ENCODE data around the gene EIF5. TPM values are rescaled to one million over a fixed set of nuclear protein-coding genes. Genes with fewer than 3 reads are reported as not detected.

EIF5 gene
- total and polyA plus RNA-seq, 3 donors from 2014 or later, result 308 to 366 (median 309) TPM

DNA sequence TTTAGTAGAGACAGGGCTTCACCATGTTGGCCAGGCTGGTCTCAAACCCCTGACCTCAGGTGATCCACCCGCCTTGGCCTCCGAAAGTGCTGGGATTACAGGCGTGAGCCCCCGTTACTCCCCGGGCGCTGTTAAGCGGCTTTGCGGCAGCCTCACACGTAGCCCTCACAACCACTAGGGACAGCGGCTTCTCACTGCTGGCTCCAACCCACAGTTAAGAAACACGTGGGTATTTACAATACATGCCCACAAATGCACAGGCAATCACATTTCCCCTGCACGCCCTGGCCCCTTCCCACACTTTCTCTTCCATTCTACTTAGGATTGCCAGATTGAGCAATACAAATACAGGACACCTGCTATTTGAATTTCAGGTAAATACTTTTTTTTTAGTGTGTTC lies 37.0 kb upstream of the EIF5 start:
- Histone ChIP-seq H3K9me3 (no peaks in the 10 kb centered on the region), H3K27me3 (no peaks in the 10 kb centered on the region), H3K4me3 (no peak overlapping the region), H3K27ac (no peak overlapping the region), H3K4me1 (no peaks in the 10 kb centered on the region), H3K36me3 (ENCODE audit: low read depth, missing control alignments) (no peaks in the 10 kb centered on the region)
- no peak for TF ChIP-seq POLR2A (IDR thresholded peaks at IDR 0.05)
- intact Hi-C loops (cut with DNase I; ENCODE audit: low total_unique reads), result loop anchor here (10.0 kb wide), 1 partner anchor 192 kb away; no protein-coding TSS in a partner anchor
- DNase-seq, result no peak
- 78 to 85% methylated on average over 11 to 12 of the region's 12 CpGs for WGBS, 2 donors

DNA sequence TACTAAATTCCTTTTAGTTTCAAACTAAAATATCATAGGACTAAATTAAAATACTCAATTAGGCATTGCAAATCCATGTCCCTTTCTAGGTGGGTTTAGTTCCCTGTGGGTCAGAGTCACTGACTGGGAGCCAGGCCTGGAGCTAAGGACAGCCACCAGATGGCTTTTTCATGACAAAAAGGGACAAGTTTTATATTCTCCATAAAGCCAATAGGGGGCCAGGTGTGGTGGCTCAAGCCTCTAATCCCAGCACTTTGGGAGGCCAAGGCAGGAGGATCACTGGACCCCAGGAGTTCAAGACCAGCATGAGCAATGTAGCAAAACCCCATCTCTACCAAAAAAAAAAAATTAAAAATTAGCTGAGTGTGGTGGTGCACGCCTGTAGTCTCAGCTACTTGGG lies 35.4 kb upstream of the EIF5 start:
- H3K27me3 ChIP-seq, result no peaks in the 10 kb centered on the region
- DNase-seq, result no peak
- no peaks in the 10 kb centered on the region for H3K36me3 ChIP-seq (ENCODE audit: low read depth, missing control alignments)
- intact Hi-C loops (cut with DNase I; ENCODE audit: low total_unique reads), result loop anchor here (10.0 kb wide), 1 partner anchor 194 kb away; no protein-coding TSS in a partner anchor
- no peaks in the 10 kb centered on the region for H3K4me1 ChIP-seq
- H3K9me3 ChIP-seq, result no peaks in the 10 kb centered on the region
- no peak for TF ChIP-seq POLR2A (IDR thresholded peaks at IDR 0.05)
- TF ChIP-seq, protein P1, sequence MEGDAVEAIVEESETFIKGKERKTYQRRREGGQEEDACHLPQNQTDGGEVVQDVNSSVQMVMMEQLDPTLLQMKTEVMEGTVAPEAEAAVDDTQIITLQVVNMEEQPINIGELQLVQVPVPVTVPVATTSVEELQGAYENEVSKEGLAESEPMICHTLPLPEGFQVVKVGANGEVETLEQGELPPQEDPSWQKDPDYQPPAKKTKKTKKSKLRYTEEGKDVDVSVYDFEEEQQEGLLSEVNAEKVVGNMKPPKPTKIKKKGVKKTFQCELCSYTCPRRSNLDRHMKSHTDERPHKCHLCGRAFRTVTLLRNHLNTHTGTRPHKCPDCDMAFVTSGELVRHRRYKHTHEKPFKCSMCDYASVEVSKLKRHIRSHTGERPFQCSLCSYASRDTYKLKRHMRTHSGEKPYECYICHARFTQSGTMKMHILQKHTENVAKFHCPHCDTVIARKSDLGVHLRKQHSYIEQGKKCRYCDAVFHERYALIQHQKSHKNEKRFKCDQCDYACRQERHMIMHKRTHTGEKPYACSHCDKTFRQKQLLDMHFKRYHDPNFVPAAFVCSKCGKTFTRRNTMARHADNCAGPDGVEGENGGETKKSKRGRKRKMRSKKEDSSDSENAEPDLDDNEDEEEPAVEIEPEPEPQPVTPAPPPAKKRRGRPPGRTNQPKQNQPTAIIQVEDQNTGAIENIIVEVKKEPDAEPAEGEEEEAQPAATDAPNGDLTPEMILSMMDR (IDR thresholded peaks at IDR 0.05), result no peak
- H3K27ac ChIP-seq, result no peak overlapping the region
- whole genome bisulfite sequencing, 2 donors, result 95 to 96% methylated on average over 1 of the region's 1 CpG
- H3K4me3 ChIP-seq, result no peak overlapping the region

DNA sequence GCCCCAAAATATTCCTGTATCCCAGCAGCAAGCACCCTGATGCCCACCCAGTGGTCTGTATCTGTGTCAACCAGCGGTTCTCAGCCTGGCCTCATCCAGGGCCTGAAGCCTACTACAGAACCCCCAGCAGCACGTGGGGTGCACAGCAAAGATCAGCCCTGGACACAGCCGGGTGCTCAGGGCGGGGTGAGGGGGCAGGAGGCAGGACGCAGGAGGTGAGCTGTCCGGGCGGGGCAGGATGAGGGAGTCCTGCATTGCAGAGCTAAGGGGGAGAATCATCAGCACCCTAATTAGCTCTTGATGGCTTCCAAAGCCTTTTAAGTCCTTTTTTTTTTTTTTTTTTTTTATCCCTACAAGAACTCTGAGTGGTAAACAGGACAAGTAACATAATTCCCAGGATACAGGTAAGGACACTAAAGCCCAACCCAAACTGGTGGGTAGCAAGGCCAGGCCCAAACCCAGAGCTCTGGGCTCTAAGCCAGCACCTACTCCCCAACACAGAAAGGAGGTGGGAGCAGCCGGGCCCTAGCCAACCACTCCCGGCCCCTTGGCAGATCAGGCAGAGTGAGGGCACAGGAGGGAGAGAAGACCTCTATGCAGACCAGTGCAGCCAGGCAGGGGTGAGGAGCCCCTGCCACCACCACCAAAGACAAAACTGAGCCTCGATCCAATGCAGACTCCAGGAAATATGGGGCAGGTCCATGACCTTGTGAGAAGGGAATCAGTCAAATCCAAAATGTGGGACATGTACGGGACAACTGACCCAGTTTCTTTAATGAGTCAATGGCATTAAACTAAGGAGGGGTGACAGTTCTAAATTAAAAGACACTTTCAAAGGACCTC lies 32.3 kb upstream of the EIF5 start:
- H3K27ac ChIP-seq, result no peak overlapping the region
- DNase-seq, result no peak
- no peaks in the 10 kb centered on the region for H3K9me3 ChIP-seq
- no peak overlapping the region for H3K4me3 ChIP-seq
- no peak for TF ChIP-seq POLR2A (IDR thresholded peaks at IDR 0.05)
- TF ChIP-seq, protein P1 (IDR thresholded peaks at IDR 0.05), result no peak
- H3K36me3 ChIP-seq (ENCODE audit: low read depth, missing control alignments), result no peaks in the 10 kb centered on the region
- intact Hi-C loops (cut with DNase I; ENCODE audit: low total_unique reads), result no loop called here
- 82 to 85% methylated on average over 11 of the region's 11 CpGs for WGBS, 2 donors
- H3K27me3 ChIP-seq, result no peaks in the 10 kb centered on the region
- H3K4me1 ChIP-seq, result no peaks in the 10 kb centered on the region

DNA sequence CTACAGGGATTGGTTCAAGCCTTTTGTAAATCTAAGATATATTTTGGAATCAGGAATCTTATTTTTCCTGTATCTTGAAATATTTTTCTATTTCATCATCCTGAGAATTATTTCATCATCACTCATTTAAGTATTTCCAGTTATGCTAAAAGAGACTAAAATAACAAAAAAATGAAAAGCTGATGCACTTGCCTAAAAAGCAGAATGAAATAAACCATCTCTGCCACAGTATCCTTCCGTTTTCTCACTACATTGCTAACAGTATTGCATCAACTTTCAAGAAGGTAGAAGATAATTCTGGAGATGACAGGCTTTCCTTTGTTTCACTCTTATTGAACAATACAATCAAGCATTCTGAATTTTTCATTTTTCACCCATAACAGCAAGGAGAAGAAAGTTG lies 31.1 kb upstream of the EIF5 start:
- DNase-seq, result no peak
- intact Hi-C loops (cut with DNase I; ENCODE audit: low total_unique reads), result no loop called here
- H3K36me3 ChIP-seq (ENCODE audit: low read depth, missing control alignments), result no peaks in the 10 kb centered on the region
- TF ChIP-seq, protein P1 (IDR thresholded peaks at IDR 0.05), result no peak
- no peak for TF ChIP-seq POLR2A (IDR thresholded peaks at IDR 0.05)
- H3K4me1 ChIP-seq, result no peaks in the 10 kb centered on the region
- no peak overlapping the region for H3K4me3 ChIP-seq
- no peaks in the 10 kb centered on the region for H3K9me3 ChIP-seq
- no peaks in the 10 kb centered on the region for H3K27me3 ChIP-seq
- H3K27ac ChIP-seq, result no peak overlapping the region
- WGBS, 2 donors, result 91 to 92% methylated on average over 1 of the region's 1 CpG

DNA sequence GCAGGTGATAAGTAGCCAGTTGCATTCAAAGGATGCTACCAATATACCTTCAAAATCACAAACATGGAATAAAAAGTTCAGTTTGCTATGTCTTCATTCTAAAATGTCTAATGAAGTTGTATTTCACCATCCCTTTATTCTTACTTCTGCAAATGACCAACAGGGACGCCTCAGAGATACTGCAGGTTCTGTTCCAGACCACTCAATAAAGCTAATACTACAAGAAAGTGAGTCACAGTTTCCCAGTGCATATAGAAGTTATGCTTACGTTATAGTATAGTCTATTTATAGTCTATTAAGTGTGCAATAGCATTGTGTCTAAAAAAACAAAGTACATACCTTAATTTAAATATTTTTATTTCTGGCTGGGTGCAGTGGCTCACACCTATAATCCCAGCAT lies 29.3 kb upstream of the EIF5 start:
- no peaks in the 10 kb centered on the region for H3K36me3 ChIP-seq (ENCODE audit: low read depth, missing control alignments)
- no peaks in the 10 kb centered on the region for H3K4me1 ChIP-seq
- no peak overlapping the region for H3K27ac ChIP-seq
- intact Hi-C loops (cut with DNase I; ENCODE audit: low total_unique reads), result no loop called here
- H3K9me3 ChIP-seq, result no peaks in the 10 kb centered on the region
- TF ChIP-seq POLR2A (IDR thresholded peaks at IDR 0.05), result no peak
- TF ChIP-seq, protein P1 (IDR thresholded peaks at IDR 0.05), result no peak
- H3K4me3 ChIP-seq, result no peak overlapping the region
- H3K27me3 ChIP-seq, result no peaks in the 10 kb centered on the region
- DNase-seq, result no peak
- WGBS, 2 donors, result 67 to 92% methylated on average over 2 of the region's 2 CpGs
